ENCODE data around the gene SLC2A1.

SLC2A1 gene

GRCh38 chr1:42960122-42960390 lies 1.4 kb upstream of the SLC2A1 start:
- no peak for DNase-seq

- DNase-seq, result peak; percentile 79
Observed at GRCh38 chr1:42957880-42958487, 684 bp downstream of the SLC2A1 start.

- DNase-seq, result no peak
Observed at GRCh38 chr1:42957229-42957879, 1.3 kb downstream of the SLC2A1 start.

- DNase-seq, result no peak
Observed at GRCh38 chr1:42956739-42957138, 1.9 kb downstream of the SLC2A1 start.

GRCh38 chr1:42955311-42956063 lies 3.2 kb downstream of the SLC2A1 start:
- peak; percentile 16 for DNase-seq

- DNase-seq, result no peak
Observed at GRCh38 chr1:42953182-42954180, 5.2 kb downstream of the SLC2A1 start.

- DNase-seq, result peak; percentile 46
Observed at GRCh38 chr1:42952303-42953001, 6.2 kb downstream of the SLC2A1 start.

- no peak for DNase-seq
Observed at GRCh38 chr1:42951588-42951987, 7.1 kb downstream of the SLC2A1 start.

- DNase-seq, result no peak
Observed at GRCh38 chr1:42950116-42950481, 8.6 kb downstream of the SLC2A1 start.

GRCh38 chr1:42949312-42950115 lies 9.2 kb downstream of the SLC2A1 start:
- DNase-seq, result peak; percentile 75

GRCh38 chr1:42947965-42948732 lies 10.5 kb downstream of the SLC2A1 start:
- no peak for DNase-seq

- no peak for DNase-seq
Observed at GRCh38 chr1:42947117-42947516, 11.6 kb downstream of the SLC2A1 start.

- DNase-seq, result no peak
Observed at GRCh38 chr1:42946120-42946898, 12.4 kb downstream of the SLC2A1 start.

GRCh38 chr1:42945164-42945563 lies 13.5 kb downstream of the SLC2A1 start:
- DNase-seq, result peak; percentile 66

- DNase-seq, result peak; percentile 78
Observed at GRCh38 chr1:42944246-42944928, 14.3 kb downstream of the SLC2A1 start.

GRCh38 chr1:42943728-42944127 lies 14.9 kb downstream of the SLC2A1 start:
- no peak for DNase-seq

- no peak for DNase-seq
Observed at GRCh38 chr1:42943166-42943565, 15.5 kb downstream of the SLC2A1 start.

- DNase-seq, result no peak
Observed at GRCh38 chr1:42942444-42942843, 16.2 kb downstream of the SLC2A1 start.

- peak; percentile 42 for DNase-seq
Observed at GRCh38 chr1:42941640-42942330, 16.9 kb downstream of the SLC2A1 start.

Measured in OCI-M1 (cell line).